GM23248 (cell line): ENCODE data around the gene CEL. TPM values are rescaled to one million over a fixed set of nuclear protein-coding genes. Genes with fewer than 3 reads are reported as not detected.
"Not testable (repeated sequence)": the region's sequence is repeated elsewhere in the genome, so short reads cannot be mapped to it uniquely, and the experiment has no call there.

Experiments used
- DNase-seq: peaks from one replicate; pipeline ENCODE4 v3.0.0-alpha.2; 2015
- H2AFZ ChIP-seq: fragments of 200-600 bp; sonication (generic); 2 replicates; pipeline ENCODE4 v1.6.1; 2016; ENCODE audit warnings: antibody characterized with exemption
- H3F3A ChIP-seq: fragments of 200-600 bp; sonication (generic); 2 replicates; pipeline ENCODE4 v1.6.1; 2016; ENCODE audit warnings: mild to moderate bottlenecking, antibody characterized with exemption, mixed run types; ENCODE audit not compliant: insufficient read depth
- H3K27ac ChIP-seq: fragments of 200-600 bp; sonication (generic); 2 replicates; pipeline ENCODE4 v1.5.1; 2016; ENCODE audit warnings: mild to moderate bottlenecking
- H3K27me3 ChIP-seq: fragments of 200-600 bp; sonication (generic); replicated peaks from 2 replicates; pipeline ENCODE4 v1.6.1; 2016; ENCODE audit warnings: mild to moderate bottlenecking; ENCODE audit not compliant: insufficient read depth
- H3K36me3 ChIP-seq: fragments of 200-600 bp; sonication (generic); 2 replicates; pipeline ENCODE4 v1.6.1; 2016; ENCODE audit warnings: low read depth, mild to moderate bottlenecking
- H3K4me1 ChIP-seq: fragments of 200-600 bp; sonication (generic); 2 replicates; pipeline ENCODE4 v1.6.1; 2016; ENCODE audit warnings: mild to moderate bottlenecking; ENCODE audit not compliant: insufficient read depth
- H3K4me2 ChIP-seq: fragments of 200-600 bp; sonication (generic); one replicate; pipeline ENCODE4 v1.6.1; 2016; ENCODE audit warnings: mild to moderate bottlenecking; ENCODE audit not compliant: unreplicated experiment
- H3K4me3 ChIP-seq: fragments of 200-600 bp; sonication (generic); 2 replicates; pipeline ENCODE4 v1.5.1; 2016; ENCODE audit warnings: mild to moderate bottlenecking
- H3K79me2 ChIP-seq: fragments of 200-600 bp; sonication (generic); 2 replicates; pipeline ENCODE4 v1.6.1; 2016; ENCODE audit warnings: mild to moderate bottlenecking; ENCODE audit not compliant: insufficient read depth
- H3K9ac ChIP-seq: fragments of 200-600 bp; sonication (generic); 2 replicates; pipeline ENCODE4 v1.6.1; 2016; ENCODE audit warnings: mild to moderate bottlenecking
- H3K9me2 ChIP-seq: fragments of 200-600 bp; sonication (generic); 2 replicates; pipeline ENCODE4 v1.6.1; 2016; ENCODE audit warnings: mixed run types, mild to moderate bottlenecking, moderate library complexity; ENCODE audit not compliant: insufficient read depth
- H3K9me3 ChIP-seq: fragments of 200-600 bp; sonication (generic); one replicate; pipeline ENCODE4 v1.6.1; 2017; ENCODE audit warnings: low read depth
- H4K20me1 ChIP-seq: fragments of 200-600 bp; sonication (generic); 2 replicates; pipeline ENCODE4 v1.6.0; 2016; ENCODE audit not compliant: insufficient read depth
- EZH2 ChIP-seq: fragments of 200-600 bp; sonication (generic); IDR thresholded peaks from 2 replicates; pipeline ENCODE4 v1.6.1; 2018; ENCODE audit warnings: antibody characterized with exemption, mild to moderate bottlenecking; ENCODE audit not compliant: insufficient read depth, poor library complexity, severe bottlenecking
- EZH2phosphoT487 ChIP-seq: fragments of 200-600 bp; sonication (generic); IDR thresholded peaks from 2 replicates; pipeline ENCODE4 v1.6.1; 2018; ENCODE audit warnings: antibody characterized with exemption, moderate library complexity, mild to moderate bottlenecking, low read depth; ENCODE audit not compliant: insufficient read depth
- WGBS, 2 experiments: methylation state at CpG; one replicate each; pipeline ENCODE4 v1.1.6; 2015 to 2017; ENCODE audit warnings: low lambda C conversion rate in 2 of 2, low coverage in 1 of 2; ENCODE audit errors: missing lambda C conversion rate in 2 of 2; 5-methylcytosine and 5-hydroxymethylcytosine counted together
- in situ Hi-C: fragments of 300-500 bp; cut with MboI; formaldehyde crosslinking; loops from 2 replicates; pipeline ENCODE4 v1.15.0; 2020
- polyA plus RNA-seq: library from polyadenylated mRNA; unstranded; fragments of >200 nt; fragmentation: Nextera tagmentation; extraction: Ambion mirVana; gene quantifications from 2 replicates; pipeline ENCODE4 v1.2.1, GENCODE V29; 2016
- total RNA-seq: library from RNA; depleted of rRNA; stranded (reverse); fragments of >200 nt; shearing (Covaris generic); gene quantifications from 2 replicates; pipeline ENCODE4 v1.2.3, GENCODE V29; 2014

CEL gene
- total and polyA plus RNA-seq, 2 experiments from 2014 or later, result 0.22 TPM; not detected in 1

DNA sequence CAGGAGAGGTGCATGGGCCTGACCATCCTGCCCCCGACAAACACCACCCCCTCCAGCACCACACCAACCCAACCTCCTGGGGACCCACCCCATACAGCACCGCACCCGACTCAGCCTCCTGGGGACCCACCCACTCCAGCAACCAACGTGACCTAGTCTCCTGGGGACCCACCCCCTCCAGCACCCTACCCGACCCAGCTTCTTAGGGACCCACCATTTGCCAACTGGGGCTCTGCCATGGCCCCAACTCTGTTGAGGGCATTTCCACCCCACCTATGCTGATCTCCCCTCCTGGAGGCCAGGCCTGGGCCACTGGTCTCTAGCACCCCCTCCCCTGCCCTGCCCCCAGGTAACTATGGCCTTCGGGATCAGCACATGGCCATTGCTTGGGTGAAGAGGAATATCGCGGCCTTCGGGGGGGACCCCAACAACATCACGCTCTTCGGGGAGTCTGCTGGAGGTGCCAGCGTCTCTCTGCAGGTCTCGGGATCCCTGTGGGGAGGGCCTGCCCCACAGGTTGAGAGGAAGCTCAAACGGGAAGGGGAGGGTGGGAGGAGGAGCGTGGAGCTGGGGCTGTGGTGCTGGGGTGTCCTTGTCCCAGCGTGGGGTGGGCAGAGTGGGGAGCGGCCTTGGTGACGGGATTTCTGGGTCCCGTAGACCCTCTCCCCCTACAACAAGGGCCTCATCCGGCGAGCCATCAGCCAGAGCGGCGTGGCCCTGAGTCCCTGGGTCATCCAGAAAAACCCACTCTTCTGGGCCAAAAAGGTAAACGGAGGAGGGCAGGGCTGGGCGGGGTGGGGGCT is 4.6 kb downstream of the CEL start:
- no peak for TF ChIP-seq EZH2phosphoT487
- TF ChIP-seq EZH2, result no peak
- Histone ChIP-seq H3K9me3 (no peaks in the 10 kb centered on the region), H3K4me3 (no peak overlapping the region), H3K27me3 (no peaks in the 10 kb centered on the region), H3F3A (no peaks in the 10 kb centered on the region), H3K9me2 (no peaks in the 10 kb centered on the region), H3K4me1 (no peaks in the 10 kb centered on the region), H3K36me3 (no peaks in the 10 kb centered on the region), H3K4me2 (no peak overlapping the region), H3K9ac (no peak overlapping the region), H3K79me2 (no peaks in the 10 kb centered on the region), H2AFZ (no peak overlapping the region), H3K27ac (no peak overlapping the region), H4K20me1 (no peaks in the 10 kb centered on the region)
- DNase-seq, result no peak
- in situ Hi-C loops, result no loop called here
- 96 to 98% methylated on average over 14 to 25 of the region's 25 CpGs for WGBS, 2 experiments

DNA sequence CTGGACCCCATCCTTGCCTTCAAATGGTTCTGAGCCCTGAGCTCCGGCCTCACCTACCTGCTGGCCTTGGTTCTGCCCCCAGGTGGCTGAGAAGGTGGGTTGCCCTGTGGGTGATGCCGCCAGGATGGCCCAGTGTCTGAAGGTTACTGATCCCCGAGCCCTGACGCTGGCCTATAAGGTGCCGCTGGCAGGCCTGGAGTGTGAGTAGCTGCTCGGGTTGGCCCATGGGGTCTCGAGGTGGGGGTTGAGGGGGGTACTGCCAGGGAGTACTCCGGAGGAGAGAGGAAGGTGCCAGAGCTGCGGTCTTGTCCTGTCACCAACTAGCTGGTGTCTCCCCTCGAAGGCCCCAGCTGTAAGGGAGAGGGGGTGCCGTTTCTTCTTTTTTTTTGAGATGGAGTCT is 5.2 kb downstream of the CEL start:
- H3K9me3 ChIP-seq, result no peaks in the 10 kb centered on the region
- H3K4me3 ChIP-seq, result no peak overlapping the region
- no peaks in the 10 kb centered on the region for H3K4me1 ChIP-seq
- no peaks in the 10 kb centered on the region for H4K20me1 ChIP-seq
- H3K4me2 ChIP-seq, result no peak overlapping the region
- H2AFZ ChIP-seq, result no peak overlapping the region
- TF ChIP-seq EZH2 (no peak), EZH2phosphoT487 (no peak)
- no peaks in the 10 kb centered on the region for H3K27me3 ChIP-seq
- no peaks in the 10 kb centered on the region for H3K79me2 ChIP-seq
- DNase-seq, result no peak
- 94 to 95% methylated on average over 10 to 11 of the region's 11 CpGs for WGBS, 2 experiments
- H3K9ac ChIP-seq, result no peak overlapping the region
- H3K36me3 ChIP-seq, result no peaks in the 10 kb centered on the region
- in situ Hi-C loops, result no loop called here
- H3K27ac ChIP-seq, result no peak overlapping the region
- H3F3A ChIP-seq, result no peaks in the 10 kb centered on the region
- no peaks in the 10 kb centered on the region for H3K9me2 ChIP-seq

DNA sequence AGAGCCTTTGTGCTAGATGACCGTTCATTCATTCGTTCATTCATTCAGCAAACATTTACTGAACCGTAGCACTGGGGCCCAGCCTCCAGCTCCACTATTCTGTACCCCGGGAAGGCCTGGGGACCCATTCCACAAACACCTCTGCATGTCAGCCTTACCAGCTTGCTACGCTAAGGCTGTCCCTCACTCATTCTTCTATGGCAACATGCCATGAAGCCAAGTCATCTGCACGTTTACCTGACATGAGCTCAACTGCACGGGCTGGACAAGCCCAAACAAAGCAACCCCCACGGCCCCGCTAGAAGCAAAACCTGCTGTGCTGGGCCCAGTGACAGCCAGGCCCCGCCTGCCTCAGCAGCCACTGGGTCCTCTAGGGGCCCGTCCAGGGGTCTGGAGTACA is 6.0 kb downstream of the CEL start:
- H3K9ac ChIP-seq, result no peak overlapping the region
- TF ChIP-seq EZH2phosphoT487, result no peak
- H4K20me1 ChIP-seq, result no peaks in the 10 kb centered on the region
- H3K36me3 ChIP-seq, result no peaks in the 10 kb centered on the region
- no peaks in the 10 kb centered on the region for H3F3A ChIP-seq
- H3K27me3 ChIP-seq, result no peaks in the 10 kb centered on the region
- H3K4me2 ChIP-seq, result no peak overlapping the region
- H3K9me2 ChIP-seq, result no peaks in the 10 kb centered on the region
- H3K79me2 ChIP-seq, result no peaks in the 10 kb centered on the region
- in situ Hi-C loops, result no loop called here
- WGBS, 2 experiments, result 89% methylated on average over 11 of the region's 11 CpGs
- H3K4me3 ChIP-seq, result no peak overlapping the region
- no peak overlapping the region for H3K27ac ChIP-seq
- no peaks in the 10 kb centered on the region for H3K4me1 ChIP-seq
- no peak for DNase-seq
- no peaks in the 10 kb centered on the region for H3K9me3 ChIP-seq
- no peak overlapping the region for H2AFZ ChIP-seq

DNA sequence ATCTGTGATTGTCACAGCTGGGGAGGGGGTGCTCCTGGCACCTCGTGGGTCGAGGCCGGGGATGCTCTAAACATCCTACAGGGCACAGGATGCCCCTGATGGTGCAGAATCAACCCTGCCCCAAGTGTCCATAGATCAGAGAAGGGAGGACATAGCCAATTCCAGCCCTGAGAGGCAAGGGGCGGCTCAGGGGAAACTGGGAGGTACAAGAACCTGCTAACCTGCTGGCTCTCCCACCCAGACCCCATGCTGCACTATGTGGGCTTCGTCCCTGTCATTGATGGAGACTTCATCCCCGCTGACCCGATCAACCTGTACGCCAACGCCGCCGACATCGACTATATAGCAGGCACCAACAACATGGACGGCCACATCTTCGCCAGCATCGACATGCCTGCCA is 6.7 kb downstream of the CEL start:
- H3K4me3 ChIP-seq, H3K36me3 ChIP-seq, H4K20me1 ChIP-seq, H3K4me2 ChIP-seq, H3K9me2 ChIP-seq, H3K27me3 ChIP-seq, H3K27ac ChIP-seq, H3F3A ChIP-seq, H3K9me3 ChIP-seq, H3K79me2 ChIP-seq, H3K4me1 ChIP-seq, H2AFZ ChIP-seq, DNase-seq, in situ Hi-C loops, H3K9ac ChIP-seq: not testable (repeated sequence)
- WGBS, 2 experiments, result 75 to 100% methylated on average over 3 to 4 of the region's 15 CpGs

DNA sequence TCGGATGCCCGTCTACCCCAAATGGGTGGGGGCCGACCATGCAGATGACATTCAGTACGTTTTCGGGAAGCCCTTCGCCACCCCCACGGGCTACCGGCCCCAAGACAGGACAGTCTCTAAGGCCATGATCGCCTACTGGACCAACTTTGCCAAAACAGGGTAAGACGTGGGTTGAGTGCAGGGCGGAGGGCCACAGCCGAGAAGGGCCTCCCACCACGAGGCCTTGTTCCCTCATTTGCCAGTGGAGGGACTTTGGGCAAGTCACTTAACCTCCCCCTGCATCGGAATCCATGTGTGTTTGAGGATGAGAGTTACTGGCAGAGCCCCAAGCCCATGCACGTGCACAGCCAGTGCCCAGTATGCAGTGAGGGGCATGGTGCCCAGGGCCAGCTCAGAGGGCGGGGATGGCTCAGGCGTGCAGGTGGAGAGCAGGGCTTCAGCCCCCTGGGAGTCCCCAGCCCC is 8.8 kb downstream of the CEL start:
- 87 to 89% methylated on average over 17 of the region's 17 CpGs for WGBS, 2 experiments
- H3K9me3 ChIP-seq, H3K9me2 ChIP-seq, H3K36me3 ChIP-seq, H3K27me3 ChIP-seq, H3K4me2 ChIP-seq, H4K20me1 ChIP-seq, H3K27ac ChIP-seq, H3K79me2 ChIP-seq, H3K9ac ChIP-seq, DNase-seq, in situ Hi-C loops, H2AFZ ChIP-seq, H3K4me3 ChIP-seq: not testable (repeated sequence)
- H3K4me1 ChIP-seq, result peaks cover 16% of the 10 kb centered on the region
- H3F3A ChIP-seq, result peaks cover 19% of the 10 kb centered on the region; the same call in 1 of the 2 replicates

DNA sequence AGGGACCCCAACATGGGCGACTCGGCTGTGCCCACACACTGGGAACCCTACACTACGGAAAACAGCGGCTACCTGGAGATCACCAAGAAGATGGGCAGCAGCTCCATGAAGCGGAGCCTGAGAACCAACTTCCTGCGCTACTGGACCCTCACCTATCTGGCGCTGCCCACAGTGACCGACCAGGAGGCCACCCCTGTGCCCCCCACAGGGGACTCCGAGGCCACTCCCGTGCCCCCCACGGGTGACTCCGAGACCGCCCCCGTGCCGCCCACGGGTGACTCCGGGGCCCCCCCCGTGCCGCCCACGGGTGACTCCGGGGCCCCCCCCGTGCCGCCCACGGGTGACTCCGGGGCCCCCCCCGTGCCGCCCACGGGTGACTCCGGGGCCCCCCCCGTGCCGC is 9.2 kb downstream of the CEL start:
- H3K4me2 ChIP-seq, H4K20me1 ChIP-seq, H3K27me3 ChIP-seq, H3K79me2 ChIP-seq, H3K9me2 ChIP-seq, H3K36me3 ChIP-seq, DNase-seq, H3K9me3 ChIP-seq, H2AFZ ChIP-seq, H3K27ac ChIP-seq, H3K9ac ChIP-seq, in situ Hi-C loops, H3K4me3 ChIP-seq: not testable (repeated sequence)
- 93 to 95% methylated on average over 6 to 17 of the region's 31 CpGs for WGBS, 2 experiments
- Histone ChIP-seq H3F3A (peaks cover 23% of the 10 kb centered on the region; the same call in 1 of the 2 replicates), H3K4me1 (peaks cover 19% of the 10 kb centered on the region)
